GM18907 (cell line): ENCODE data around the gene RBMY1B.
"Not testable (repeated sequence)": the region's sequence is repeated elsewhere in the genome, so short reads cannot be mapped to it uniquely, and the experiment has no call there.

ENCODE experiments used
- ATAC-seq: cut with Tn5 transposase; IDR thresholded peaks from one replicate; pipeline ENCODE4 v1.9.1; 2021; ENCODE audit warnings: mild to moderate bottlenecking, moderate library complexity; ENCODE audit not compliant: unreplicated experiment

Gene RBMY1B

GRCh38 chrY:21511038-21511437 is at the start of gene RBMY1B:
Gene RBMY1B, plus strand, starts transcription at chrY:21511338. Its CDS starts 2,013 bp downstream, at chrY:21513351.
- ATAC-seq = not testable (repeated sequence)

GRCh38 chrY:21462915-21463314 is 48.2 kb upstream of the RBMY1B start:
- ATAC-seq = not testable (repeated sequence)

- ATAC-seq = no peak
Measured at GRCh38 chrY:21482967-21483366, 28.2 kb upstream of the RBMY1B start.

- not testable (repeated sequence) for ATAC-seq
Measured at GRCh38 chrY:21534579-21534978, 23.4 kb downstream of the RBMY1B start, which contains the start of gene RBMY1A1. Gene RBMY1A1, plus strand, starts transcription at chrY:21534879. Its CDS starts 2,013 bp downstream, at chrY:21536892.

GRCh38 chrY:21559316-21559984 is 48.3 kb downstream of the RBMY1B start:
- ATAC-seq = not testable (repeated sequence)
